Measurements from ENCODE around the gene UBE4B.

The UBE4B gene

GRCh38 chr1:9990944-9991343 lies 41.8 kb upstream of the UBE4B start:
- Histone ChIP-seq H3K36me3 (ENCODE audit: control insufficient read depth, insufficient read depth, low read length) (no peaks in the 10 kb centered on the region), H3K4me1 (no peaks in the 10 kb centered on the region), H3K9me3 (ENCODE audit: control insufficient read depth, low read length) (no peaks in the 10 kb centered on the region), H3K4me3 (ENCODE audit: low read depth, low read length) (no peak overlapping the region), H3K4me2 (ENCODE audit: low read length) (no peak overlapping the region), H3K9ac (no peak overlapping the region), H3K79me2 (no peaks in the 10 kb centered on the region), H3K27me3 (ENCODE audit: control insufficient read depth, insufficient read depth, low read length) (no peaks in the 10 kb centered on the region), H3K27ac (no peak overlapping the region), H2AFZ (no peak overlapping the region)
- TF ChIP-seq CTCF (IDR thresholded peaks at IDR 0.05), result no peak

DNA sequence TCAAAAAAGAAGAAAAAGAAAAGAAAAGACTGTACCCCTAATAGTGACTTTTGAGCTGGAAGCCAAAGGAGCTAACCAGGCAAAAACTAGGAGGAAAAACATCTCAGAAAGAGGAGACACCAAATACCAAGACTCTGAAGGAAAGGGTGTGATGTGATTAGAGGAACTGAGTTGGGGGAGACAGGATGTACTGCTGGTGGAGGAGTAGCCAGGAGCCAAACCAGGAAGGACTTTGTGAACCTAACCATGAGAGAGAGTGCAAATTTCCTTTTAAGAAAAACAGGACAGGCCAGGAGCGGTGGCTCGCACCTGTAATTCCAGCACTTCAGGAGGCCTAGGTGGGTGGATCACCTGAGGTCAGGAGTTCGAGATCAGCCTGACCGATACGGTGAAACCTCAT lies 39.8 kb upstream of the UBE4B start:
- Histone ChIP-seq H3K4me2 (ENCODE audit: low read length) (no peak overlapping the region), H3K79me2 (no peaks in the 10 kb centered on the region), H3K4me1 (no peaks in the 10 kb centered on the region), H3K9ac (no peak overlapping the region), H3K36me3 (ENCODE audit: control insufficient read depth, insufficient read depth, low read length) (no peaks in the 10 kb centered on the region), H2AFZ (no peak overlapping the region), H3K4me3 (ENCODE audit: low read depth, low read length) (no peak overlapping the region), H3K9me3 (ENCODE audit: control insufficient read depth, low read length) (no peaks in the 10 kb centered on the region), H3K27me3 (ENCODE audit: control insufficient read depth, insufficient read depth, low read length) (no peaks in the 10 kb centered on the region), H3K27ac (no peak overlapping the region)
- no peak for TF ChIP-seq CTCF (IDR thresholded peaks at IDR 0.05)

GRCh38 chr1:9993561-9994075 lies 39.1 kb upstream of the UBE4B start:
- Histone ChIP-seq H3K9ac (no peak overlapping the region), H3K9me3 (ENCODE audit: control insufficient read depth, low read length) (no peaks in the 10 kb centered on the region), H2AFZ (no peak overlapping the region), H3K27ac (no peak overlapping the region), H3K4me3 (ENCODE audit: low read depth, low read length) (no peak overlapping the region), H3K79me2 (no peaks in the 10 kb centered on the region), H3K4me1 (no peaks in the 10 kb centered on the region), H3K27me3 (ENCODE audit: control insufficient read depth, insufficient read depth, low read length) (no peaks in the 10 kb centered on the region), H3K36me3 (ENCODE audit: control insufficient read depth, insufficient read depth, low read length) (no peaks in the 10 kb centered on the region), H3K4me2 (ENCODE audit: low read length) (no peak overlapping the region)
- no peak for TF ChIP-seq CTCF (IDR thresholded peaks at IDR 0.05)

GRCh38 chr1:9996624-9997582 lies 35.9 kb upstream of the UBE4B start, which contains the start of gene RBP7:
Gene RBP7, plus strand, starts transcription at chr1:9997228. Its CDS starts 31 bp downstream, at chr1:9997259.
- Histone ChIP-seq H3K9ac (no peak within 1 kb of the TSS), H2AFZ (peak within 1 kb of the TSS; percentile 74), H3K36me3 (ENCODE audit: control insufficient read depth, insufficient read depth, low read length) (no peaks in the 10 kb centered on the region), H3K9me3 (ENCODE audit: control insufficient read depth, low read length) (no peaks in the 10 kb centered on the region), H3K27me3 (ENCODE audit: control insufficient read depth, insufficient read depth, low read length) (no peaks in the 10 kb centered on the region), H3K4me1 (no peaks in the 10 kb centered on the region), H3K27ac (no peak within 1 kb of the TSS), H3K79me2 (no peaks in the 10 kb centered on the region), H3K4me3 (ENCODE audit: low read depth, low read length) (peak within 1 kb of the TSS; percentile 54), H3K4me2 (ENCODE audit: low read length) (peak within 1 kb of the TSS; percentile 71)
- no peak for TF ChIP-seq CTCF (IDR thresholded peaks at IDR 0.05)
